Esophagus muscularis mucosa (tissue), 3 donors: ENCODE data around the gene CDC42SE2.

Experiments
- CTCF ChIP-seq, 3 experiments: fragments of 200-600 bp in 2 of 3; fragments of 450-650 bp in 1 of 3; sonication (generic) in 2 of 3; IDR thresholded peaks; one replicate each; pipeline ENCODE4 v1.5.1; 2017 to 2019; ENCODE audit warnings: antibody characterized with exemption in 3 of 3, mild to moderate bottlenecking in 2 of 3, moderate library complexity in 1 of 3
- POLR2AphosphoS5 ChIP-seq, 2 donors: sonication (generic); formaldehyde crosslinking; IDR thresholded peaks; one replicate each; pipeline ENCODE4 v1.6.1; 2017; ENCODE audit warnings: antibody characterized with exemption in 2 of 2

GRCh38 chr5:131322926-131323325 is 59.1 kb downstream of the CDC42SE2 start:
- no peak for TF ChIP-seq CTCF (IDR thresholded peaks at IDR 0.05)
- TF ChIP-seq POLR2AphosphoS5 (IDR thresholded peaks at IDR 0.05), result no peak
